ENCODE results near the gene BAD.

DNA sequence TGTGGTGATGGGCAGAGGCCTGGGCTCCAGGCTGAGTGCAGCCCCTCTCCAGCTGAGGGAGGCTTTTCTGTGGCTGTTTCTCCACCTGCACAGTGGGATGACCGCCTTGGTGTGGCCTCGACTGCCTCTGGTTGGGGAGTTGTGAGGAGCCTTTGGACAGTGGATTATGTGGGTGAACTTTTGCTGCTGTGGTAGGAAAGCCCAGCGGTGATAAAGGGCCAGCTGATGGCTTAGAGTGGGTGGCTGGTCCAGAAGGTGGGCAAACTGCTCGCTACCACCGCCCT is 19.5 kb upstream of the BAD start:
- TF ChIP-seq POLR2A (IDR thresholded peaks at IDR 0.05) (no peak), POLR2AphosphoS5 (IDR thresholded peaks at IDR 0.05; ENCODE audit: insufficient read depth in 1 of 2, low read depth in 1 of 2) (no peak)
- TF ChIP-seq, protein P1, sequence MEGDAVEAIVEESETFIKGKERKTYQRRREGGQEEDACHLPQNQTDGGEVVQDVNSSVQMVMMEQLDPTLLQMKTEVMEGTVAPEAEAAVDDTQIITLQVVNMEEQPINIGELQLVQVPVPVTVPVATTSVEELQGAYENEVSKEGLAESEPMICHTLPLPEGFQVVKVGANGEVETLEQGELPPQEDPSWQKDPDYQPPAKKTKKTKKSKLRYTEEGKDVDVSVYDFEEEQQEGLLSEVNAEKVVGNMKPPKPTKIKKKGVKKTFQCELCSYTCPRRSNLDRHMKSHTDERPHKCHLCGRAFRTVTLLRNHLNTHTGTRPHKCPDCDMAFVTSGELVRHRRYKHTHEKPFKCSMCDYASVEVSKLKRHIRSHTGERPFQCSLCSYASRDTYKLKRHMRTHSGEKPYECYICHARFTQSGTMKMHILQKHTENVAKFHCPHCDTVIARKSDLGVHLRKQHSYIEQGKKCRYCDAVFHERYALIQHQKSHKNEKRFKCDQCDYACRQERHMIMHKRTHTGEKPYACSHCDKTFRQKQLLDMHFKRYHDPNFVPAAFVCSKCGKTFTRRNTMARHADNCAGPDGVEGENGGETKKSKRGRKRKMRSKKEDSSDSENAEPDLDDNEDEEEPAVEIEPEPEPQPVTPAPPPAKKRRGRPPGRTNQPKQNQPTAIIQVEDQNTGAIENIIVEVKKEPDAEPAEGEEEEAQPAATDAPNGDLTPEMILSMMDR (IDR thresholded peaks at IDR 0.05): no peak
